Measurements from ENCODE around the gene TMCC1.
"Not testable (repeated sequence)": the region's sequence is repeated elsewhere in the genome, so short reads cannot be mapped to it uniquely, and the experiment has no call there.

Gene TMCC1

DNA sequence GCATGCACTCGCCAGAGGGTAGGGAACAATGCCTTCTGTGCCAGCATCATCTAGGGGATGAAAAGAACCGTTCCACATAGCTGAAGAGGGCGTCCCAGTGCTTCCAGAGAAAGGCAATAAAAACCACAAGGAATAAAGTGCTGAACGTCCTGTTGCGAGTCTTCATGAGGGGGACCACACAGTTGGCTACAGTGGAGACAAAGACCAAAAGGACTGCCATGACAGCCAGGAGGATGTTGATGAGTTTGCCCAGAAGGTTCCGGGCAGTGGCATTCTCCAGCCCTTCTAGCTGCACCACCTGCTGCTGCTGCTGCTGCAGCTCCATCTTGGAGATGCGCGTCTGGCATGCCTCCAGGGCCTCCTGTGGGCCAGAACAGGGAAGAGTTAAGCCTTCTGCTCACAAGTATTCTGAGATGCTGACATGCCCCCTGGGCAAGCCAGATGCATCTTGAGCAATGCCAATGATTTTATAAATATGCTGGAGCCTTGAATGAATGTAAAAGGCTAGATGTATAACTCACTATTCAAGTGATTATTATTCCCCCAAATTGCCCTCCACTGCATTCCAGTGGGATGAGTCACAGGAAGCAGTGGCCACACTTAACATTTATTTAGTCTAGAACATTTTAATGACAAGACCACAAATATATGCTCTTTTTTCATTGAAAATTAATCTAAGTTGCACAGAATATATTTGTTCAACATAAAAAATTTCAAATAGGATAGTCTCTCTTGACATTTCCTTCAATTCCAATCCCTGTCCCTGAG, 241.9 kb downstream of the TMCC1 start:
- in situ Hi-C loops (cut with HindIII; ENCODE audit: low pct_ligation_motif_present, low pct_unique_long_range_greater_than_20kb, low sequenced_read_pairs): loop anchor here (25.0 kb wide), 1 partner anchor 186 kb away; no protein-coding TSS in a partner anchor
- DNase-seq: peak; percentile 70

DNA sequence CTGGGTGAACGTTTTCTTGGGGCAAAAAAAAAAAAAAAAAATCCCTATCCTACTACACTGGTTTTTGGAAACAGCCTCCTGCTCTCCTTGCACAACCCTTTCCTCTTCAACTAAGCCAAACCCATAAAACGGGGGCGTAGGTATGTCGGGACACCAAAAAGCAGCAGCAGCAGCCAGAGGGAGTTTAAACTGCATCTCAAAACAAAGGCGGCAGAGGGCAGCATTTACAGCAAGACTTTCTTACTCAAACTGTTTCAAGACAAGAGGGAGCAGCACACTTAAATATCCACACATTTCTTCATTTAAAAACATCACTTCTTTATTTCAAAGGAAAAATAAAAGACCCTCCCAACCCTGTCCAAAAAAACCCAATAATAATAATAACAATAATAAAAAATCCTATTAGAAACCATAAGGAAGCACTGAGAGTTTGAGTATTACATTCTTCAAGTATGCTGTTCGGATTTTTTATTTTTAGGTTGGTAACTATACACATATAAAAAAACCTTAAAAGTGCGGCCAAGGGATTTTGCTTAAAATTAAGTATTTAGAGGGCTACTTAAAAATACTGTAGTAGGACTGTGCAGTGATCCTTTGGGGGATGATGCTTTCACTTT, 243.1 kb downstream of the TMCC1 start:
- in situ Hi-C loops (cut with HindIII; ENCODE audit: low pct_ligation_motif_present, low pct_unique_long_range_greater_than_20kb, low sequenced_read_pairs): loop anchor here (25.0 kb wide), 1 partner anchor 187 kb away; no protein-coding TSS in a partner anchor
- DNase-seq: peak; percentile 59

DNA sequence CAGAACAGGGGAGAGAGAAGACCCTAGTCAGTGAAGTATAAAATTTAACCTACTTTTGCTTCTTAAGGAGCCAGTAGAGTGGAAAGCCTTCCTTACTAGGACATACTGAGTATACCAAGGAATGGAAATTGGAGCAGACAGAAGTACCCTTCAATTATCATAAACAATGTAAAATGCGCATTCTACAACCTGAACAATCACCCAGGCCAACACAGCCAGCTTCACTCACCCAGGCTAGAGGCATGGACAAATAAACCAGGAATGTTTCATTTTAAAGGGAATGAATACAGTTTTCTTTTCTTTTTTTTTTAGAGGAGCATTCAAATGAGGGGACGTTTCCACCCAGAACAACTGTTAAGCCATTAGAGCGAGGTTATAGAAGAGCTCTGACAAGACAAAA, 245.1 kb downstream of the TMCC1 start:
- in situ Hi-C loops (cut with HindIII; ENCODE audit: low pct_ligation_motif_present, low pct_unique_long_range_greater_than_20kb, low sequenced_read_pairs): no loop called here
- DNase-seq: no peak

DNA sequence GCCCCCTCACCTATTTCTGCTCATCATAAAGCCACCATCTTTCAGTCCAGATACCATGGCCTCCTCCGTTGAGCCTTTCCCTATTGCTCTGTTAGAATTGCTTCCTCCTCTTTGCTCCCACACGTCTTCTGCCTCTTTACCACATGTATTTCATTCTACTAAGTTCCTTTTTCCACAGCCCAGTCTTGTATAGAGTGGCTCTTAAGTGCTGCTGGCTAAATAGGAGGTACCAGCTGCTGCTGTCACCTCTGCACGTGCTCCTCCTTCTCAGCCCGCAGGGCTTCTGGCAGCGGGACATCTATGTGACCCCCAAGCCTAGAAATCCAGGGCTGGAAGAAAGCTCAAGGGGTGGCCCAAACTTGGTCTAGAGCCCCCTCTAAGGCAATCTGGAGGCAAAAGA, 248.2 kb downstream of the TMCC1 start:
- DNase-seq: no peak
- in situ Hi-C loops (cut with HindIII; ENCODE audit: low pct_ligation_motif_present, low pct_unique_long_range_greater_than_20kb, low sequenced_read_pairs): no loop called here

DNA sequence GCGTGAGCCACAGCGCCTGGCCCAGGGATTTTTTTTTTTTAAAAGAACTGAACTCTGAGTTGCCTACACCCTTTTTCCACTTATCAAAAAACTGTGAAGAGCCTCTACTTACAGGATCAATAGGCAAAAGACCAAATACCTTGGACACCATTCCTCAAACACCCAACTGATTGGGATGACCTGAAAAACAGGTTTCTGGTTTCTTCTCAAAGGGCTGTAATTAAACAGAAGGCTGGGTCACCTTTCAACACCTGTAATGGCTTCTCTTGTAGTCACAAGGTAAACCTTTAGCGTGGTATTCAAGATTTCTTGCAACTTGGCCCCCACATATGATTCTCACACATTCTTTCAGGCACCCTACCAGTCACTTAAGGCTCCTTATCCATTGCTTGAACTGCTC, 248.7 kb downstream of the TMCC1 start:
- no peak for DNase-seq
- in situ Hi-C loops (cut with HindIII; ENCODE audit: low pct_ligation_motif_present, low pct_unique_long_range_greater_than_20kb, low sequenced_read_pairs): no loop called here

DNA sequence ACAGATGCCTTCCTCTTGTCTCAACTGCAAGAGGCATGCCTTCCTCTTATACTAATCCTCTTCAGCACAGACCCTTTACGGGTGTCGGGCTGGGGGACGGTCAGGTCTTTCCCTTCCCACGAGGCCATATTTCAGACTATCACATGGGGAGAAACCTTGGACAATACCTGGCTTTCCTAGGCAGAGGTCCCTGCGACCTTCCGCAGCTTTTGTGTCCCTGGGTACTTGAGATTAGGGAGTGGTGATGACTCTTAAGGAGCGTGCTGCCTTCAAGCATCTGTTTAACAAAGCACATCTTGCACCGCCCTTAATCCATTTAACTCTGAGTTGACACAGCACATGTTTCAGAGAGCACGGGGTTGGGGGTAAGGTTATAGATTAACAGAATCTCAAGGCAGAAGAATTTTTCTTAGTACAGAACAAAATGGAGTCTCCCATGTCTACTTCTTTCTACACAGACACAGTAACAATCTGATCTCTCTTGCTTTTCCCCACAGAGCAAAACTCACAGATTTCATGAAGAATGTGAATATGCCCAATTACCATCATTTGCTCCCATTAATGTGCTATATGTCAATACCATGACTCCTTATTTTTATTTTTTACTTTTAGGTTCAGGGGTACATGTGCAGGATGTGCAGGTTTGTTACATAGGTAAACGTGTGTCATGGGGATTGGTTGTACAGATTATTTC, 251.8 kb downstream of the TMCC1 start:
- in situ Hi-C loops (cut with HindIII; ENCODE audit: low pct_ligation_motif_present, low pct_unique_long_range_greater_than_20kb, low sequenced_read_pairs): not testable (repeated sequence)

DNA sequence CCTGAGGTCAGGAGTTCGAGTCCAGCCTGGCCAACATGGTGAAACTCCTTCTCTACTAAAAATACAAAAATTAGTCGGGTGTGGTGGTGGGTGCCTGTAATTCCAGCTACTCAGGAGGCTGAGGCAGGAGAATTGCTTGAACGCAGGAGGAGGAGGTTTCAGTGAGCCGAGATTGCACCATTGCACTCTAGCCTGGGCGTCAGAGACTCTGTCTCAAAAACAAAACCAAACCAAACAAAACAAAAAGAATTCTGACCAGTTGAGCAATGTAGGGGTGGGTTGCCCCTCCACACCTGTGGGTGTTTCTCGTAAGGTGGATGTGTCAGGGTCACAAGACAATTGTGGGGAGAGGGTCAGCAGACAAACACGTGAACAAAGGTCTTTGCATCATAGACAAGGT, 252.5 kb downstream of the TMCC1 start:
- DNase-seq; in situ Hi-C loops (cut with HindIII; ENCODE audit: low pct_ligation_motif_present, low pct_unique_long_range_greater_than_20kb, low sequenced_read_pairs): not testable (repeated sequence)

More for the DNA sequence above, 251.8 kb downstream of the TMCC1 start:
- not testable (repeated sequence) for DNase-seq

DNA sequence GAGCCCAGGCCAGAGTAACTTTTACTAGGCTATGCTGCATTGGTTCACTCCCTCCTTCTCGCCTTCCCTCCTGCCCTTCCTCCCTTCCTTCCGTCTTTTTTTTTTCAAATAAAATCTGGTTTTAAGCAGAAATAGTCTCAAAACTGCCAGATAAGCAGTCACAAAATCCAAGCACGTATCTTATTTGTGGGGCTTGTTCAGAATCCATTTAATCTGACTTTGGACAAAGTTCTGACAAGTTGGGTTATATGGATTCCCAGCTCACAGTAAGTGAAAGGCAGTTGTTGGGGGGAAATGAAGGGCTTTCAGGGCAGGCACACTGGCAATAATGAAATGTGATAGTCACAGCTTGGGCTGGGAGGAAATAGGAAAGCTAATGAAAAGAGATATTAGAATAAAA, 255.0 kb downstream of the TMCC1 start:
- in situ Hi-C loops (cut with HindIII; ENCODE audit: low pct_ligation_motif_present, low pct_unique_long_range_greater_than_20kb, low sequenced_read_pairs): no loop called here
- DNase-seq: no peak

DNA sequence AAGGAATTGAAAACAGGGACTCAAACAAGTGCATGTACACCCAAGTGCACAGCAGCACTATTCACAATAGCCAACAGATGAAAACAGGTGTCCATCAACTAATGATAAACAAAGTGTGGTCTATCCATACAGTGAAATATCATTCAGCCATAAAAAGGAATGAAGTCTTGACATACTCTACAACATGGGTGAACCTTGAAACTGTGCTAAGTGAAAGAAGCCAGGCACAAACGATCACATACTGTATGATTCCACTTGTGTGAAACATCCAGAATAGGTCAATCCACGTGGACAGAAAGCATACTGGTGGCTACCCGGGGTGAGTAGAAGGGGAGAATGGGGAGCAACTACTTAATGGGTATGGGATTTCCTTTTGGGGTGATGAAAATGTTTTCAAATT, 257.4 kb downstream of the TMCC1 start:
- no peak for DNase-seq
- in situ Hi-C loops (cut with HindIII; ENCODE audit: low pct_ligation_motif_present, low pct_unique_long_range_greater_than_20kb, low sequenced_read_pairs): no loop called here

DNA sequence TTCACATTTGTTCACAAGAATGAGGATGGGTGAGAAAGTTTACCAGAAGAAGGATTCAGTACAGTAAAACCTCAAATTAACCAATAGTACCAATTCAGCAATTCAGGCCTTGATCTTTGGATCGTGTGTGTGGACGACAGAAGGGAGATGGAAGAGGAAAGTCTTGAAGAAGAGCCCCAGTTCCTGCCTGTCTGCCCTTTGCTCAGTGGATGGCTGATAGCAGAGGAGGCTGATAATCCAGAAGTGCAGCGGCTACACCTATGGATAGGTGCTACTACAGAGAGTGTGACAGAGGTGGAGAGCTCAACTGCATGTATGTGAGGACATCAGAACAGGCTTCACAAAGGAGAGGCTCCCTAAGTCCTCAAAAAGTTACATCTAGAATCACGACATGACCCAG, 257.9 kb downstream of the TMCC1 start:
- in situ Hi-C loops (cut with HindIII; ENCODE audit: low pct_ligation_motif_present, low pct_unique_long_range_greater_than_20kb, low sequenced_read_pairs): no loop called here
- no peak for DNase-seq

DNA sequence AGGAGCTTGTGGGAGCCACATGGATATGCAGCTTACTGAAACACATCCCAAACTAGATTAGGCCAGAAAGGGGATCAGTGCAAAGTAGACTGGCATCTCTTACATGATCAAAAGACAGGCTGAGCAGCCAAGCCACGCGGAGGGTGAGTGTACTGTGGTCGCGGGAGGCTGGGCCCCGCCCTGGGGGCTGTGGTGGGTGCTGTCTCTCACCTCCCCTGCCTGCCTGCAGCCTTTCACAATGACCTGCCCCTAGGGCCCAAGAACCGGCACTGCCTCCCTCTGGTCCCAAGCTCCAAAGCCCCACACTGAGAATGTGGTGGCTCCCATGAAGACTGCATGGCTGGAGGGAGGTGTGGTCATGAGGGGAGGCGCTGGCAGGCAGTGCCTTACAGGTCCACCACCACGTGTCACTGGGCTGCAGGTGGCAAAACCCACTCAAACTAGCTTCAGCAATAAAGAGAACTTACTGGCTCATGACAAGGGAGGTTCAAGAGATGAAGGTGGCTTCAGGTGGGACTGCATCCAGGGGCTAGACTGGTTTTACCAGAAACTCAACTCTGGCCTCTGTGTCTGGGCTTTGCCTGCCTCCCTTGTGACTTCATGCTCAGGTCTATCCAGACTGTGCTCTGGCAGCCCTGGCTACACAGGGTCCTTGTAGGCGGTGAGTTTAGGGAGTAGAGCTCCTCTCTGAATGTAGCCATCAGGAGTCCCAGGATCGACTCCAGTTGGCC, 259.6 kb downstream of the TMCC1 start:
- in situ Hi-C loops (cut with HindIII; ENCODE audit: low pct_ligation_motif_present, low pct_unique_long_range_greater_than_20kb, low sequenced_read_pairs): no loop called here

DNA sequence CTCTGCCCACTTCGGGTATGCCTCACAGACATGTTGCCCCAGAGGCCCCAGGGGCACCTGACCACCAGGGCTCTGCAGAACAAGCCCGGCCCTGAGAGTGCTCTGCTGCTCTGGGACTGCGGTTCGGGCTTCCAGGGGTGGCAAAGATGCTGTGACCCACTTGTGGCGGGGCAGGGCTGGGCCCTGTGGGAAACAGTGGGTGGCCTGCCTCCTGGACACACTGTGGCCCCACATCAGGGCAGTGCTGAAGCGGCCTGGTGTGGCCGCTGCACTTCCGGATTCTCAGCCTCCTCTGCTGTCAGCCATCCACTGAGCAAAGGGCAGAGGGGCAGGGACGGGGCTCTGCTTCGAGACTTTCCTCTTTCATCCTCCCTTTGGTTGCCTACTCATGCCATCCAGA, 260.5 kb downstream of the TMCC1 start:
- in situ Hi-C loops (cut with HindIII; ENCODE audit: low pct_ligation_motif_present, low pct_unique_long_range_greater_than_20kb, low sequenced_read_pairs): no loop called here
- no peak for DNase-seq

More for the DNA sequence above, 259.6 kb downstream of the TMCC1 start:
- no peak for DNase-seq

DNA sequence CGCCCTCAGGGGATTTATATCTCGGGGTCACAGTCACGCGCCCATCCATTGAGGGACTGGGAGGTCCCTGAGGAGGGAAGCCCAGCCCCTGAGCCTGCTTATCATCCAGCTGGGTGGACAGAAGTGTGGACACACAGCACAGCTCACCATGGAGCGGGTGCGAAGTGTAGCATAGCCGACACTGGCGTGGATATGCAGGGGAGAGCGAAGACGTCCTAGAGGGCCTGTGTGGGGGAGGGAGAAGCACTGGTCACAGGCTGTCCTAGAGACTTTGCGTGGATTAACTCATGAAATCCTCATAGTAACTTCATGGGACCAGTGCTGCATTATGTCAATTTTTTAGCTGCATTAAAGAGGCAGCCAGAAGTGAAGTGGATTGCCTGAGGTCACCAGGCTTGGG, 261.0 kb downstream of the TMCC1 start:
- DNase-seq: no peak
- in situ Hi-C loops (cut with HindIII; ENCODE audit: low pct_ligation_motif_present, low pct_unique_long_range_greater_than_20kb, low sequenced_read_pairs): no loop called here

DNA sequence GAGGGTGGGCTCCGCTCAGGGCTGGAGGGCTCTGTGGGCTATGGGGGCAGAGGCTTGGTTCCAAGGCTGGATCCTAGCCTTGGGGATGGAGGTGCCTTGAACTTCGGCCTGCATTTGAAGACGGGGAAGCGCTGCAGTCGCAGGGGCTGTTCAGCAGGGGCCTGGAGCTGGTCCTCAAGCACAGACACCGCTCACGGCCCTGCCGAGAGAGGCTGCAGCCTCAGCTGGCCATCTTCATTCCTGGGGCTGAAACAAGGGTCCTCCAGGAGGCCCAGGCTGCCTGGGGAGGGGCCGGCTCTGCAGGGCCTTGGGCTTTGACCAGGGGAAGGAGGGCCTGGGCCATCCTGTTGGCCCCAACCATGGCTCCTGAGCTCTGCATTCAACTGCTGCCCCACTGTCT, 261.5 kb downstream of the TMCC1 start:
- no peak for DNase-seq
- in situ Hi-C loops (cut with HindIII; ENCODE audit: low pct_ligation_motif_present, low pct_unique_long_range_greater_than_20kb, low sequenced_read_pairs): no loop called here

DNA sequence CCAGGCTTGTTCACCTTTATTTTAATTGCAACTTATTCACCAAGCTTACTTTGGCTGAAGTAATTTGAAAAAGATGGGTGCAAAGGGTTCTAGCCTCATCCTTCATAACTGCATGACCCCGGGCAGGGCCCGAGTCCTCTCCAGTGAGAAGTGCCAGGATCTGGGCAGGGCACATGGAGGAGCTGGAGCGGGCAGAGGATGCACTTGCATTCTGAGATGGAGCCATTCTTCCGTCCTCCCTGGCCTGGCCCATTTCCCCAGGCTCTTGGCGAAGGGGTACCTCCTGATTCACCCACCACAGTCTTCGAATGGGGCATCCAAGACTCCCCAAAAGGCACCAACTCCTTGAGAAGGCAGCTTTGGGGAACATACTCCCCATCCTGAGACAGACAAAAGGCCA, 264.5 kb downstream of the TMCC1 start:
- in situ Hi-C loops (cut with HindIII; ENCODE audit: low pct_ligation_motif_present, low pct_unique_long_range_greater_than_20kb, low sequenced_read_pairs): no loop called here
- no peak for DNase-seq

DNA sequence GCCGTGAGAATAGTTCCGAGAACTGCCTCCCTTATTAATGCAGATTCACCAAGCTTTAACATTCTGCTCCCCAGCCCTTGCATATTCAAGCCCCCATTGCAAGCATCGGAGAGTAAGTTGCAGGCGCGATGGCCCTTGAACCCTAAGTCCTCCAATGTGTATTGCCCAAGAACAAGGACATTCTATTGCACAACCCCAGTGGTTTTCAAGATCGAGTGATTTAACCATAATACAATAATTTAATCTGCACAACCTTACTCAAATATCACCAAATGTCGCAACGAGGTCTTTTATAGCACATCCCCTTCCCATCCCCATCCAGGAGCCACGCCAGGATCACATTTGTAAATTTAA, 265.4 kb downstream of the TMCC1 start:
- no peak for DNase-seq
- in situ Hi-C loops (cut with HindIII; ENCODE audit: low pct_ligation_motif_present, low pct_unique_long_range_greater_than_20kb, low sequenced_read_pairs): no loop called here

DNA sequence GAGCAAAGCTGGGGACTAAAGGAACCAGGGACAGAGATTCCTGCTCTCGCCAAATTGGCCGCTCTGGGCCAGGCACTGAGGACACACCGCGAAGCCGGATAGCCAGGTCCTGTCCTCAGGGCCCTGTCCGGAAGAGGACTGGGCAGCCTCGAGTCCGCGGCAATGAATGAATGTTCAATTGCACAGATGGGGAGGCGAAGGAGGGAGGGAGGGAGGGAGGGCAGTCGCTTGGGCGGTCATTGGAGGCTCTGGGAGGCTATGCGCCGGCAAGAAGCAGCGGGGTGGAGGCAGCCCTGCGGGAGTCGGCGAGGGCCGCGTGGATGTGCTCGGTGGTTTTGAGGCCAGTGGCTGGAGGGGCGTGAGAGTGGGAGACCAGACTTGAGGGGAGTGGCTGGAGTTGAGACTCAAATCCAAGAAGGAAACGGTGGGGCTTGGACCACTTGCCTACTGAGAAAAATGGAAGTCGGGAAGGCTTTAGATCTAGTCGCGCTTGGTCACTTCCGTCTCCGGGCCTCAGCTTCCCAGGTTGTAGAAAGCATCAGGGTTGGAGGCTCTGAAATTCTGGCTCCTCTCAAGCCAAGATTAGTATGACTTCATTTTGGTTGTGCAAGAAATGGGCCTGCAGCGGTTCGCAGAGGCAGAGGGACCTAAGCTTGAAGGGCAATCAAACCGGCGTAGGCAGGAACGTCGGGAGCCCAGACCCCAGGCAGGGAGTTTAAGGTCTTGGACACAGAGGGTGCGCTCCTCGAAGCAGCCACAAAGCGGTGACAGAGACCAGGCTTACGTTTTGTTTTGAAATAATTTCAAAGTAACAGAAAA, 266.0 kb downstream of the TMCC1 start:
- DNase-seq: peak; percentile 80
- in situ Hi-C loops (cut with HindIII; ENCODE audit: low pct_ligation_motif_present, low pct_unique_long_range_greater_than_20kb, low sequenced_read_pairs): no loop called here

DNA sequence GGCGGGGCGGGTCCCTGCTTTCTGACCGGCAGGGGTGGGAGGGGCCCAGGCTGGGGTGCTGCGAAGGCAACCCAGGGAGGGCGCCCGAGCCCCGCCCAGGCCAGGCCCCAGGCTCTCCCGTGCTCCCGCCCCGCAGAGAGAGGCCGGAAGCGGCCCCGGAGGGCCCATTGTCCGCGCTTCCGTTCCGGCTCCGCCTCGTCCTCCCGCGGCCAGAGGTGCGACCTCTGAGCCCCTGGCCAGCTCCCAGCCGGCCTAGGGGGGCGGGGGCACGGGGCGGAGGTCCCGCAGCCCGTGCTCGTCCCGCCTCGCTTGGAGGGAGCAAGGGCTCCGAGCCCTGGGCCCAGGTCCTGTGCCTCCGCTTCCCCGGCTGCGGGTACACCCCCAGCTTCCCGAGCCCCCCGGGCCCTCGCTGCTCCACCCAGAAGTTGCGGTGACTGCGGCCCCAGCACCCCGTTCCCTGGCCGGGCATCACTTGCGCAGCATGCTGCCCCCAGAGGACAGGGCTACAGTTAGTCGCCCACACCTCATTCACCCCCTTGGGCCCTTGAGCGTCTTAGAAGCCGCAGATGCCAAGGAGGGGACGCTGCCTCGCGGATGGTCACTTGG, 266.7 kb downstream of the TMCC1 start:
- DNase-seq: peak; percentile 90
- in situ Hi-C loops (cut with HindIII; ENCODE audit: low pct_ligation_motif_present, low pct_unique_long_range_greater_than_20kb, low sequenced_read_pairs): no loop called here

Data from ACHN (cell line).